Measurements from ENCODE around the gene NCKAP5. TPM values are rescaled to one million over a fixed set of nuclear protein-coding genes. Genes with fewer than 3 reads are reported as not detected.

Gene NCKAP5
- total and polyA plus RNA-seq, 2 of the 8 experiments (the other 6 are each of a cell fraction or from before 2014, with no cell fraction given), result 0.27 to 0.86 TPM

- TF ChIP-seq KDM1A (IDR thresholded peaks at IDR 0.05; ENCODE audit: borderline replicate concordance, low read length) (no peak), KDM5A (IDR thresholded peaks at IDR 0.05; ENCODE audit: low read length) (no peak)
These were observed 928.1 kb downstream of the NCKAP5 start (continued) for GRCh38 chr2:132640116-132640515.
